Measurements from ENCODE around the gene MAML2.

GRCh38 chr11:95943546-95943945 is 399.4 kb downstream of the MAML2 start:
- TF ChIP-seq CTCF (IDR thresholded peaks at IDR 0.05; ENCODE audit: control extremely low read depth in 1 of 3, insufficient read depth in 1 of 3, low read depth in 1 of 3, low read length in 3 of 3) (no peak), EZH2 (IDR thresholded peaks at IDR 0.05; ENCODE audit: low read depth, low read length, severe bottlenecking) (no peak), TBP (IDR thresholded peaks at IDR 0.05; ENCODE audit: low read depth, low read length) (no peak), POLR2AphosphoS5 (IDR thresholded peaks at IDR 0.05; ENCODE audit: low read depth, low read length) (no peak), RFX5 (IDR thresholded peaks at IDR 0.05; ENCODE audit: borderline replicate concordance, low read depth, low read length) (no peak), MAX (IDR thresholded peaks at IDR 0.05) (no peak), POLR2A (IDR thresholded peaks at IDR 0.05; ENCODE audit: control extremely low read depth in 1 of 2, low read depth in 2 of 2, low read length in 2 of 2) (no peak)
